Panc1 (cell line): ENCODE measurements around the gene TMEM204. TPM values are rescaled to one million over a fixed set of nuclear protein-coding genes. Genes with fewer than 3 reads are reported as not detected.
"Not testable (repeated sequence)": the region's sequence is repeated elsewhere in the genome, so short reads cannot be mapped to it uniquely, and the experiment has no call there.

Source experiments
- ATAC-seq: fragments of 200-7000 bp; cut with Tn5 transposase; 2 replicates; pipeline ENCODE4 v1.9.1; 2020; ENCODE audit warnings: mild to moderate bottlenecking, moderate library complexity
- BruUV-seq: library from RNA; stranded (reverse); fragments of 400-500 nt; replicated peaks from 2 replicates; lab custom pipeline; 2021; lab: Mats Ljungman, UMichigan
- CTCF ChIA-PET: fragments of 300-600 bp; sonication (Branson Sonifier 250); formaldehyde crosslinking; loops from one replicate; lab custom pipeline; 2022; ENCODE audit warnings: antibody characterized with exemption; lab: Charles Lee
- POLR2A ChIA-PET: fragments of 300-600 bp; sonication (Branson Sonifier 250); formaldehyde crosslinking; loops from one replicate; lab custom pipeline; 2022; ENCODE audit warnings: antibody characterized with exemption; lab: Charles Lee
- DNase-seq: peaks from one replicate; pipeline ENCODE4 v3.0.0-alpha.2; 2010; ENCODE audit warnings: low read depth, low spot score
- H3K27ac ChIP-seq: 2 replicates; pipeline ENCODE4 v1.5.1; 2011; ENCODE audit warnings: mild to moderate bottlenecking, low read length, inconsistent platforms
- H3K27me3 ChIP-seq: fragments of 200-500 bp; sonication (Bioruptor generic); 2 replicates; pipeline ENCODE4 v1.6.0; 2014; ENCODE audit warnings: low read length, inconsistent platforms; ENCODE audit not compliant: control insufficient read depth, insufficient read depth
- H3K36me3 ChIP-seq: fragments of 200-500 bp; sonication (Bioruptor generic); 2 replicates; pipeline ENCODE4 v1.5.1; 2014; ENCODE audit warnings: inconsistent platforms, mild to moderate bottlenecking, low read length, moderate library complexity; ENCODE audit not compliant: control insufficient read depth, insufficient read depth
- H3K4me1 ChIP-seq: 2 replicates; pipeline ENCODE4 v1.5.1; 2011; ENCODE audit warnings: inconsistent platforms, mild to moderate bottlenecking, low read length, moderate library complexity; ENCODE audit not compliant: control insufficient read depth, insufficient read depth
- H3K4me3 ChIP-seq, 2 experiments: 2 replicates each; pipeline ENCODE4 v1.5.1; 2011 to 2012; ENCODE audit warnings: low read depth in 2 of 2, low read length in 2 of 2, mild to moderate bottlenecking in 2 of 2, inconsistent platforms in 1 of 2, moderate library complexity in 1 of 2
- H3K9me3 ChIP-seq: fragments of 200-500 bp; sonication (Bioruptor generic); 2 replicates; pipeline ENCODE4 v1.5.1; 2014; ENCODE audit warnings: low read depth, mild to moderate bottlenecking, inconsistent platforms, low read length, moderate library complexity; ENCODE audit not compliant: control insufficient read depth, insufficient read depth
- CTCF ChIP-seq: fragments of 450-650 bp; IDR thresholded peaks from 2 replicates; pipeline ENCODE4 v1.5.1; 2017; ENCODE audit warnings: mild to moderate bottlenecking
- POLR2AphosphoS5 ChIP-seq: IDR thresholded peaks from 2 replicates; pipeline ENCODE4 v1.6.1; 2012; ENCODE audit warnings: mild to moderate bottlenecking, low read depth, low read length, moderate library complexity
- SIN3A ChIP-seq: IDR thresholded peaks from 2 replicates; pipeline ENCODE4 v1.6.1; 2012; ENCODE audit warnings: low read depth, mild to moderate bottlenecking, low read length, moderate library complexity, borderline replicate concordance; ENCODE audit not compliant: insufficient read depth
- TCF7L2 ChIP-seq: IDR thresholded peaks from 2 replicates; pipeline ENCODE4 v1.6.1; 2011; ENCODE audit warnings: mild to moderate bottlenecking, low read depth, low read length, inconsistent platforms
- in situ Hi-C: cut with HindIII; loops from 2 replicates; pipeline ENCODE4 v1.10.0; 2016; ENCODE audit warnings: low sequenced_read_pairs, low pct_unique_long_range_greater_than_20kb
- intact Hi-C: fragments of 100-400 bp; cut with micrococcal nuclease; formaldehyde crosslinking; loops from one replicate; pipeline ENCODE4 v1.10.0; 2022; ENCODE audit not compliant: unreplicated experiment
- total RNA-seq: library from RNA; stranded (reverse); gene quantifications from one replicate; pipeline ENCODE4 v1.2.1, GENCODE V29; 2021; ENCODE audit not compliant: unreplicated experiment
- TF ChIP-seq, protein P1 (sequence below), 2 experiments: IDR thresholded peaks; 2 replicates each; pipeline ENCODE4 v1.6.1; 2011 to 2012; ENCODE audit warnings: low read depth in 2 of 2, control low read depth in 1 of 2, low read length in 1 of 2, mild to moderate bottlenecking in 1 of 2, moderate library complexity in 1 of 2; ENCODE audit not compliant: insufficient read depth in 1 of 2

The TMEM204 gene
- total RNA-seq, 1 experiment from 2014 or later, result 0.13 TPM

DNA sequence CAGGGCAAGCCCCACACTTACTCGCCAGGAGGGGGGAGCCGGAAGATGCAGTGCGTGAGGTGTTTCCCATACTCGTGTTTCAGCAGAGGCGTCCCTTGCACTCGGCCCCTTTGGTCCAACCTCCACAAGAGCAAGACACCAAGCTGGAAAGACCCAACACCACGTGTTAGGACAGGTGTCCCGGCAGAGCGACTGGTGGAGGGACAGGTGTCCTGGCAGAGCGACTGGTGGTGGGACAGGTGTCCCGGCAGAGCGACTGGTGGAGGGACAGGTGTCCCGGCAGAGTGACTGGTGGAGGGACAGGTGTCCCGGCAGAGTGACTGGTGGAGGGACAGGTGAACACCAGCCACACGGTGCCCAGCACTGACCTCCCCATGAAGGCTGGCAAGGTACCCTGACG is 59.0 kb downstream of the TMEM204 start:
- H3K27me3 ChIP-seq, result no peaks in the 10 kb centered on the region
- TF ChIP-seq TCF7L2 (no peak), SIN3A (no peak), POLR2AphosphoS5 (no peak), CTCF (no peak)
- TF ChIP-seq, protein P1, sequence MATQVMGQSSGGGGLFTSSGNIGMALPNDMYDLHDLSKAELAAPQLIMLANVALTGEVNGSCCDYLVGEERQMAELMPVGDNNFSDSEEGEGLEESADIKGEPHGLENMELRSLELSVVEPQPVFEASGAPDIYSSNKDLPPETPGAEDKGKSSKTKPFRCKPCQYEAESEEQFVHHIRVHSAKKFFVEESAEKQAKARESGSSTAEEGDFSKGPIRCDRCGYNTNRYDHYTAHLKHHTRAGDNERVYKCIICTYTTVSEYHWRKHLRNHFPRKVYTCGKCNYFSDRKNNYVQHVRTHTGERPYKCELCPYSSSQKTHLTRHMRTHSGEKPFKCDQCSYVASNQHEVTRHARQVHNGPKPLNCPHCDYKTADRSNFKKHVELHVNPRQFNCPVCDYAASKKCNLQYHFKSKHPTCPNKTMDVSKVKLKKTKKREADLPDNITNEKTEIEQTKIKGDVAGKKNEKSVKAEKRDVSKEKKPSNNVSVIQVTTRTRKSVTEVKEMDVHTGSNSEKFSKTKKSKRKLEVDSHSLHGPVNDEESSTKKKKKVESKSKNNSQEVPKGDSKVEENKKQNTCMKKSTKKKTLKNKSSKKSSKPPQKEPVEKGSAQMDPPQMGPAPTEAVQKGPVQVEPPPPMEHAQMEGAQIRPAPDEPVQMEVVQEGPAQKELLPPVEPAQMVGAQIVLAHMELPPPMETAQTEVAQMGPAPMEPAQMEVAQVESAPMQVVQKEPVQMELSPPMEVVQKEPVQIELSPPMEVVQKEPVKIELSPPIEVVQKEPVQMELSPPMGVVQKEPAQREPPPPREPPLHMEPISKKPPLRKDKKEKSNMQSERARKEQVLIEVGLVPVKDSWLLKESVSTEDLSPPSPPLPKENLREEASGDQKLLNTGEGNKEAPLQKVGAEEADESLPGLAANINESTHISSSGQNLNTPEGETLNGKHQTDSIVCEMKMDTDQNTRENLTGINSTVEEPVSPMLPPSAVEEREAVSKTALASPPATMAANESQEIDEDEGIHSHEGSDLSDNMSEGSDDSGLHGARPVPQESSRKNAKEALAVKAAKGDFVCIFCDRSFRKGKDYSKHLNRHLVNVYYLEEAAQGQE (IDR thresholded peaks at IDR 0.05; ENCODE audit: insufficient read depth in 1 of 2, low read depth in 2 of 2, low read length in 1 of 2), result no peak
- in situ Hi-C loops (no loop called here), intact Hi-C loops (no loop called here)
- POLR2A ChIA-PET, result no interaction called here
- H3K9me3 ChIP-seq, result no peaks in the 10 kb centered on the region
- no peaks in the 10 kb centered on the region for H3K36me3 ChIP-seq
- no peak for ATAC-seq
- DNase-seq, result no peak
- H3K4me3 ChIP-seq, result no peak overlapping the region
- H3K27ac ChIP-seq, result no peak overlapping the region
- no TSS peak for BruUV-seq
- CTCF ChIA-PET, result no interaction called here
- H3K4me1 ChIP-seq, result no peaks in the 10 kb centered on the region

- H3K4me1 ChIP-seq, BruUV-seq, H3K27me3 ChIP-seq, H3K27ac ChIP-seq, H3K4me3 ChIP-seq, ATAC-seq, POLR2A ChIA-PET, intact Hi-C loops, in situ Hi-C loops, DNase-seq, H3K9me3 ChIP-seq, CTCF ChIA-PET, H3K36me3 ChIP-seq: not testable (repeated sequence)
These were observed 62.0 kb downstream of the TMEM204 start for GRCh38 chr16:1595511-1595910.

DNA sequence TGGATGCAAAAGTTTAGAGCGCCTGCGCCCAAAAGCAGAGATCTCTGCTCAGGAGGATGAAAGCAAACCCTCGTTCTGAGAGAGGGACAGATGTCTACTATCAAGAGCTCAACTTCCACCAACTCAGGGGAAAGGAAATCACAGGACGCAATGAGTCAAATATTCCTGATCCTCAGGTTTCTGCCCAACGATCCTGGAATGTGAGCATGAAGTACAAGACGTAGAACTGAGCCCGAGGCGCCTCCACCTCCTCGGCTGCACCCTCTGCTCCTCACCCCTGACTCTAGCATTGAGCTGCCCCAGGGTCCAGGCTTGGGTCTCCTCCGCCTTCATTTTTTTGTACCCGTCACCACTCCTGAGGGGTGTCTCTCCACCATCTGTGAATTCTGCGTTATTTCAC is 63.0 kb downstream of the TMEM204 start:
- no TSS peak for BruUV-seq
- CTCF ChIA-PET, result no interaction called here
- no peak for DNase-seq
- POLR2A ChIA-PET, result no interaction called here
- Histone ChIP-seq H3K27me3 (no peaks in the 10 kb centered on the region), H3K9me3 (no peaks in the 10 kb centered on the region), H3K27ac (no peak overlapping the region), H3K4me3 (no peak overlapping the region), H3K36me3 (no peaks in the 10 kb centered on the region), H3K4me1 (no peaks in the 10 kb centered on the region)
- ATAC-seq, result no peak
- no peak for TF ChIP-seq TCF7L2
- TF ChIP-seq, protein P1 (IDR thresholded peaks at IDR 0.05; ENCODE audit: insufficient read depth in 1 of 2, low read depth in 2 of 2, low read length in 1 of 2), result no peak
- TF ChIP-seq SIN3A, result no peak
- TF ChIP-seq POLR2AphosphoS5, result no peak
- TF ChIP-seq CTCF, result no peak
- intact Hi-C loops (no loop called here), in situ Hi-C loops (no loop called here)
